ENCODE results near the gene WDR45B.

Gene WDR45B

DNA sequence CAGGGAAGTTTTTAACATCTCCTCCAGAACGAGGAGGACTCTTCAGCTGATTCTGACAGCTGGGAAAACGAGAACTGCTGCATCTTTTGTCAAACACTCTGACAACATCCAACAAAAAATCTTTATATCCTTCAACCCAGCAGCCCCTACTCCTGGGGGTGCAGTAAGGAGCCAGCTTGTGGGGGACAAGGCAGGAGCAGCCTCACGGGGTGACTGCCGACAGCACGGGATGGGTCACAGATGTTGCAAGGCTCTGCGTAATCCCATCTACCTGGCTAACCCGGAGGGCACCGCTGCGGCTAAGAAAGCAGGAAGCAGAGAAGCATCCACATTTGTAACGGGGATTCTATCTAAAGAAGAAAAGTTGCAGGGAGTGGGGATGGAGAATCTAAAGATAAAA lies 28.6 kb downstream of the WDR45B start:
- H3K9me3 ChIP-seq (ENCODE audit: control insufficient read depth, insufficient read depth, low read length) = no peaks in the 10 kb centered on the region
- no peak overlapping the region for H3K27ac ChIP-seq (ENCODE audit: low read depth, low read length)
- H3K4me1 ChIP-seq (ENCODE audit: control insufficient read depth, insufficient read depth, low read length) = no peaks in the 10 kb centered on the region
- H3K4me3 ChIP-seq (ENCODE audit: low read depth, low read length) = no peak overlapping the region
- H3K36me3 ChIP-seq (ENCODE audit: control insufficient read depth, insufficient read depth, low read length) = peaks cover 84% of the 10 kb centered on the region
- no peaks in the 10 kb centered on the region for H3K27me3 ChIP-seq (ENCODE audit: control insufficient read depth, insufficient read depth, low read length)
- no peak overlapping the region for H3K9ac ChIP-seq (ENCODE audit: low read depth, low read length)

GRCh38 chr17:82619211-82619610 lies 29.0 kb downstream of the WDR45B start:
- no peak overlapping the region for H3K4me3 ChIP-seq (ENCODE audit: low read depth, low read length)
- H3K36me3 ChIP-seq (ENCODE audit: control insufficient read depth, insufficient read depth, low read length) = peaks cover 82% of the 10 kb centered on the region
- no peaks in the 10 kb centered on the region for H3K27me3 ChIP-seq (ENCODE audit: control insufficient read depth, insufficient read depth, low read length)
- H3K4me1 ChIP-seq (ENCODE audit: control insufficient read depth, insufficient read depth, low read length) = no peaks in the 10 kb centered on the region
- H3K9ac ChIP-seq (ENCODE audit: low read depth, low read length) = no peak overlapping the region
- no peaks in the 10 kb centered on the region for H3K9me3 ChIP-seq (ENCODE audit: control insufficient read depth, insufficient read depth, low read length)
- no peak overlapping the region for H3K27ac ChIP-seq (ENCODE audit: low read depth, low read length)

DNA sequence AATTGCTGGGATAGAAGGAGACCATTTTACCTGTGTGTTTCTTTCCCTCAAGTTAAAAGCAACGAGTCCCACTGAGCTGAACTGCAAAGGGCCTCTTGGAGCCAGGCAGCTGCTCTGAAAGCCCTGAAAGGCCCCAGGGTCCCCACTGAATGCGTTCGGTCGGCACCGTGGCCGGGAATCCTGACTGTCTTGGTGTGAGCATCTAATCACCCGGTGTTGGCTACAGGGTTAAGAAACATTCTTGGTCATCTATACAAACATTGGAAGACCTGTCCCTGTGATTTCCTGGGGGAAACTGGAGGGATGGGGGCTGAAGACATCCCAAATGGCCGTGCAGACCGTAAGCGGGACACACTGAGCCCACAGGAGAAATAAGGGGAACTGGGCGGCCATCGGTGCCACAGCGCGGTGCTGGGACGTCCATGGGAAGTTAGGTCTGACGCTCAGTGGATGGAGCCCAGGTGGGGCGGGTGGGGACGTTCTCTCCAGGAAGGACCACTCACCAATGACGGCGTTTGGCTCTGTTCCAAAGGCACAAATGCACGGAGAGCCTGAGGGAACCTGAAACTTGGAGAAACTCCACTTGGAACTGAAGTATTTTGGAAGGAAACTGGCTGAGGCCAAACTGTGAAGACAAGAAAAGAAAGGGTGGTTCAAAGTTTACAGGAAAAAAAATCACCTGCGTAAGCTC lies 32.1 kb downstream of the WDR45B start:
- Histone ChIP-seq H3K27ac (ENCODE audit: low read depth, low read length) (no peak overlapping the region), H3K4me3 (ENCODE audit: low read depth, low read length) (no peak overlapping the region), H3K9ac (ENCODE audit: low read depth, low read length) (no peak overlapping the region), H3K4me1 (ENCODE audit: control insufficient read depth, insufficient read depth, low read length) (no peaks in the 10 kb centered on the region), H3K27me3 (ENCODE audit: control insufficient read depth, insufficient read depth, low read length) (no peaks in the 10 kb centered on the region), H3K36me3 (ENCODE audit: control insufficient read depth, insufficient read depth, low read length) (peaks cover 71% of the 10 kb centered on the region), H3K9me3 (ENCODE audit: control insufficient read depth, insufficient read depth, low read length) (no peaks in the 10 kb centered on the region)

GRCh38 chr17:82615084-82616020 lies 32.9 kb downstream of the WDR45B start:
- H3K4me3 ChIP-seq (ENCODE audit: low read depth, low read length) = no peak overlapping the region
- H3K4me1 ChIP-seq (ENCODE audit: control insufficient read depth, insufficient read depth, low read length) = no peaks in the 10 kb centered on the region
- H3K27me3 ChIP-seq (ENCODE audit: control insufficient read depth, insufficient read depth, low read length) = no peaks in the 10 kb centered on the region
- no peak overlapping the region for H3K9ac ChIP-seq (ENCODE audit: low read depth, low read length)
- H3K27ac ChIP-seq (ENCODE audit: low read depth, low read length) = no peak overlapping the region
- H3K9me3 ChIP-seq (ENCODE audit: control insufficient read depth, insufficient read depth, low read length) = no peaks in the 10 kb centered on the region
- H3K36me3 ChIP-seq (ENCODE audit: control insufficient read depth, insufficient read depth, low read length) = peaks cover 65% of the 10 kb centered on the region

DNA sequence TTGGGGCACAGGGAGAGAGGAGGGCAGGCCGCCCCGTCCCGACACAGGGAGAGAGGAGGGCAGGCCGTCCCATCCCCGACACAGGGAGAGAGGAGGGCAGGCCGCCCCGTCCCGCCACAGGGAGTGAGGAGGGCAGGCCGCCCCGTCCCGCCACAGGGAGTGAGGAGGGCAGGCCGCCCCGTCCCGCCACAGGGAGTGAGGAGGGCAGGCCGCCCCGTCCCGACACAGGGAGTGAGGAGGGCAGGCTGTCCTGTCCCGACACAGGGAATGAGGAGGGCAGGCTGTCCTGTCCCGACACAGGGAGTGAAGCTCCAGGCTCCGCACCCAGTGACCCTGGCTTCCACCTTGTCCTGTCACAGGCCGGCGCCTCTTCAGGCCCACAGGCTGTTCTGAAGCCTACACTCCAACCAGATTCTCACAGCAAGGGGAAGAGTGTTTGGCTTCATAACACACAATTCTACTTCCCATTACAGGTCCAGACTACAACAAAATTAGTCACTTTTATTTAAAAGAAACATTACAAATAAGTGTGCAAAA lies 34.1 kb downstream of the WDR45B start:
- no peak overlapping the region for H3K27ac ChIP-seq (ENCODE audit: low read depth, low read length)
- H3K27me3 ChIP-seq (ENCODE audit: control insufficient read depth, insufficient read depth, low read length) = no peaks in the 10 kb centered on the region
- peaks cover 63% of the 10 kb centered on the region for H3K36me3 ChIP-seq (ENCODE audit: control insufficient read depth, insufficient read depth, low read length)
- no peaks in the 10 kb centered on the region for H3K4me1 ChIP-seq (ENCODE audit: control insufficient read depth, insufficient read depth, low read length)
- H3K9ac ChIP-seq (ENCODE audit: low read depth, low read length) = no peak overlapping the region
- H3K9me3 ChIP-seq (ENCODE audit: control insufficient read depth, insufficient read depth, low read length) = no peaks in the 10 kb centered on the region
- H3K4me3 ChIP-seq (ENCODE audit: low read depth, low read length) = no peak overlapping the region

GRCh38 chr17:82613283-82614094 lies 34.8 kb downstream of the WDR45B start:
- Histone ChIP-seq H3K27ac (ENCODE audit: low read depth, low read length) (no peak overlapping the region), H3K4me1 (ENCODE audit: control insufficient read depth, insufficient read depth, low read length) (no peaks in the 10 kb centered on the region), H3K9me3 (ENCODE audit: control insufficient read depth, insufficient read depth, low read length) (no peaks in the 10 kb centered on the region), H3K9ac (ENCODE audit: low read depth, low read length) (no peak overlapping the region), H3K4me3 (ENCODE audit: low read depth, low read length) (no peak overlapping the region), H3K27me3 (ENCODE audit: control insufficient read depth, insufficient read depth, low read length) (no peaks in the 10 kb centered on the region), H3K36me3 (ENCODE audit: control insufficient read depth, insufficient read depth, low read length) (peaks cover 56% of the 10 kb centered on the region)

- no peak overlapping the region for H3K4me3 ChIP-seq (ENCODE audit: low read depth, low read length)
- no peaks in the 10 kb centered on the region; the same call in 1 of the 2 replicates for H3K9me3 ChIP-seq (ENCODE audit: control insufficient read depth, insufficient read depth, low read length)
- H3K9ac ChIP-seq (ENCODE audit: low read depth, low read length) = no peak overlapping the region
- no peaks in the 10 kb centered on the region for H3K4me1 ChIP-seq (ENCODE audit: control insufficient read depth, insufficient read depth, low read length)
- no peak overlapping the region for H3K27ac ChIP-seq (ENCODE audit: low read depth, low read length)
- H3K27me3 ChIP-seq (ENCODE audit: control insufficient read depth, insufficient read depth, low read length) = no peaks in the 10 kb centered on the region
- peaks cover 42% of the 10 kb centered on the region for H3K36me3 ChIP-seq (ENCODE audit: control insufficient read depth, insufficient read depth, low read length)
These were observed 36.8 kb downstream of the WDR45B start for GRCh38 chr17:82611140-82612058.

GRCh38 chr17:82609655-82610054 lies 38.6 kb downstream of the WDR45B start:
- no peak overlapping the region for H3K27ac ChIP-seq (ENCODE audit: low read depth, low read length)
- no peak overlapping the region for H3K4me3 ChIP-seq (ENCODE audit: low read depth, low read length)
- H3K36me3 ChIP-seq (ENCODE audit: control insufficient read depth, insufficient read depth, low read length) = peaks cover 32% of the 10 kb centered on the region
- no peaks in the 10 kb centered on the region for H3K4me1 ChIP-seq (ENCODE audit: control insufficient read depth, insufficient read depth, low read length)
- no peaks in the 10 kb centered on the region for H3K27me3 ChIP-seq (ENCODE audit: control insufficient read depth, insufficient read depth, low read length)
- no peak overlapping the region for H3K9ac ChIP-seq (ENCODE audit: low read depth, low read length)
- no peaks in the 10 kb centered on the region; the same call in 1 of the 2 replicates for H3K9me3 ChIP-seq (ENCODE audit: control insufficient read depth, insufficient read depth, low read length)

- Histone ChIP-seq H3K27ac (ENCODE audit: low read depth, low read length) (no peak overlapping the region), H3K4me1 (ENCODE audit: control insufficient read depth, insufficient read depth, low read length) (no peaks in the 10 kb centered on the region), H3K27me3 (ENCODE audit: control insufficient read depth, insufficient read depth, low read length) (no peaks in the 10 kb centered on the region), H3K9me3 (ENCODE audit: control insufficient read depth, insufficient read depth, low read length) (no peaks in the 10 kb centered on the region; the same call in 1 of the 2 replicates), H3K36me3 (ENCODE audit: control insufficient read depth, insufficient read depth, low read length) (peaks cover 40% of the 10 kb centered on the region), H3K9ac (ENCODE audit: low read depth, low read length) (no peak overlapping the region), H3K4me3 (ENCODE audit: low read depth, low read length) (no peak overlapping the region)
These were observed 39.4 kb downstream of the WDR45B start for GRCh38 chr17:82608816-82609215.
